HepG2 (cell line): ENCODE results near the gene STYXL1. TPM values are rescaled to one million over a fixed set of nuclear protein-coding genes. Genes with fewer than 3 reads are reported as not detected.

ENCODE experiments used
- ATAC-seq: fragments of 200-7000 bp; cut with Tn5 transposase; 3 replicates; pipeline ENCODE4 v1.9.1; 2020; ENCODE audit warnings: mild to moderate bottlenecking, moderate library complexity
- BruUV-seq: library from RNA; stranded (reverse); fragments of 400-500 nt; replicated peaks from 2 replicates; lab custom pipeline; 2021; lab: Mats Ljungman, UMichigan
- CTCF ChIA-PET: fragments of 300-600 bp; formaldehyde crosslinking; extraction: SDS; loops from one replicate; lab custom pipeline; 2021; ENCODE audit warnings: low total read pairs, inconsistent platforms, low intra/inter-chr PET ratio; lab: Yijun Ruan, JAX
- POLR2A ChIA-PET: fragments of 350-600 bp; sonication (Branson Sonifier 250); formaldehyde crosslinking; loops from one replicate; lab custom pipeline; 2020; ENCODE audit warnings: antibody characterized with exemption, inconsistent platforms; lab: Yijun Ruan, JAX
- DNase-seq: peaks from one replicate; pipeline ENCODE4 v3.0.0-alpha.2; 2015; ENCODE audit warnings: low spot score
- FAIRE-seq: peaks from 3 replicates; lab custom pipeline; 2011; peaks lifted over from hg19 to GRCh38; lab: Jason Lieb, UNC
- H2AFZ ChIP-seq: one replicate; pipeline ENCODE4 v1.6.1; 2011; ENCODE audit warnings: low read length, inconsistent platforms
- H3K27ac ChIP-seq: fragments of 300-600 bp; 3 replicates; pipeline ENCODE4 v1.8.0; 2011; ENCODE audit warnings: mixed run types, mild to moderate bottlenecking, mixed read lengths, low read length, inconsistent platforms; ENCODE audit not compliant: insufficient read depth; ENCODE audit errors: extremely low read length
- H3K27me3 ChIP-seq, 2 experiments: fragments of 200-600 bp in 1 of 2; 2 replicates in 1 of 2; 3 replicates in 1 of 2; pipeline versions ENCODE4 v1.6.0 to v1.8.0; 2011; ENCODE audit warnings: low read length in 2 of 2, mild to moderate bottlenecking in 2 of 2, moderate library complexity in 2 of 2, inconsistent platforms in 1 of 2; ENCODE audit not compliant: insufficient read depth in 2 of 2, control insufficient read depth in 1 of 2
- H3K36me3 ChIP-seq, 2 experiments: fragments of 200-600 bp in 1 of 2; replicated peaks in 1 of 2; 2 replicates in 1 of 2; 3 replicates in 1 of 2; pipeline versions ENCODE4 v1.5.1 to v1.8.0; 2011; ENCODE audit warnings: low read length in 2 of 2, inconsistent platforms in 1 of 2; ENCODE audit not compliant: insufficient read depth in 2 of 2, control insufficient read depth in 1 of 2
- H3K4me1 ChIP-seq: 2 replicates; pipeline ENCODE4 v1.5.1; 2012; ENCODE audit warnings: low read length, inconsistent platforms; ENCODE audit not compliant: insufficient read depth
- H3K4me2 ChIP-seq: 2 replicates; pipeline ENCODE4 v1.6.0; 2011; ENCODE audit warnings: low read depth, low read length, inconsistent platforms
- H3K4me3 ChIP-seq, 3 experiments: fragments of 200-600 bp in 1 of 3; sonication (generic), shearing (Covaris generic) in 1 of 3; replicated peaks in 1 of 3; 2 replicates each; pipeline ENCODE4 v1.5.1; 2011 to 2016; ENCODE audit warnings: low read length in 3 of 3, inconsistent platforms in 2 of 3, low read depth in 2 of 3, mild to moderate bottlenecking in 2 of 3, control low read depth in 1 of 3, mixed read lengths in 1 of 3; ENCODE audit not compliant: insufficient read depth in 1 of 3
- H3K79me2 ChIP-seq: one replicate; pipeline ENCODE4 v1.6.1; 2011; ENCODE audit warnings: low read length, inconsistent platforms; ENCODE audit not compliant: insufficient read depth
- H3K9ac ChIP-seq: 2 replicates; pipeline ENCODE4 v1.6.0; 2011; ENCODE audit warnings: mild to moderate bottlenecking, low read depth, low read length, inconsistent platforms; ENCODE audit not compliant: insufficient read depth
- H3K9me3 ChIP-seq: 2 replicates; pipeline ENCODE4 v1.5.1; 2012; ENCODE audit warnings: mild to moderate bottlenecking, low read length
- H4K20me1 ChIP-seq: 2 replicates; pipeline ENCODE4 v1.6.0; 2011; ENCODE audit warnings: inconsistent platforms, mild to moderate bottlenecking, low read length, moderate library complexity; ENCODE audit not compliant: insufficient read depth
- CTCF ChIP-seq: sonication (generic); formaldehyde crosslinking; IDR thresholded peaks from 2 replicates; pipeline ENCODE4 v1.5.0; 2020; ENCODE audit warnings: mild to moderate bottlenecking, missing genetic modification reagents, moderate library complexity
- HOXA7 ChIP-seq: sonication (generic); formaldehyde crosslinking; IDR thresholded peaks from 2 replicates; pipeline ENCODE4 v1.8.1; 2022; ENCODE audit warnings: mild to moderate bottlenecking, missing genetic modification reagents, moderate library complexity
- ZBTB10 ChIP-seq: sonication (generic); formaldehyde crosslinking; IDR thresholded peaks from 2 replicates; pipeline ENCODE4 v1.4.0; 2020; ENCODE audit warnings: missing genetic modification reagents, borderline replicate concordance
- ZNF160 ChIP-seq: sonication (generic); formaldehyde crosslinking; IDR thresholded peaks from 2 replicates; pipeline ENCODE4 v1.8.0; 2022; ENCODE audit warnings: mild to moderate bottlenecking, inconsistent platforms, missing genetic modification reagents
- ZNF275 ChIP-seq: sonication (generic); formaldehyde crosslinking; IDR thresholded peaks from 2 replicates; pipeline ENCODE4 v1.8.0; 2022; ENCODE audit warnings: missing genetic modification reagents, mild to moderate bottlenecking, inconsistent platforms, borderline replicate concordance
- ZNF350 ChIP-seq: sonication (generic); formaldehyde crosslinking; IDR thresholded peaks from 2 replicates; pipeline ENCODE4 v1.4.0; 2020; ENCODE audit warnings: mild to moderate bottlenecking, low read depth, missing genetic modification reagents, borderline replicate concordance
- ZNF7 ChIP-seq: IDR thresholded peaks from 2 replicates; pipeline ENCODE4 v1.6.1; 2016; ENCODE audit warnings: missing biosample characterization, missing genetic modification reagents
- ZSCAN5A ChIP-seq: sonication (generic); formaldehyde crosslinking; IDR thresholded peaks from 2 replicates; pipeline ENCODE4 v1.8.0; 2022; ENCODE audit warnings: mild to moderate bottlenecking, missing genetic modification reagents, borderline replicate concordance
- WGBS: methylation state at CpG from one replicate; pipeline ENCODE4 v1.1.6; 2017; ENCODE audit warnings: low lambda C conversion rate; 5-methylcytosine and 5-hydroxymethylcytosine counted together
- in situ Hi-C: cut with HindIII; loops from 2 replicates; pipeline ENCODE4 v1.10.0; 2017; ENCODE audit warnings: low pct_unique_long_range_greater_than_20kb; ENCODE audit not compliant: extremely low pct_ligation_motif_present
- intact Hi-C: fragments of 100-400 bp; cut with micrococcal nuclease; formaldehyde crosslinking; loops from one replicate; pipeline ENCODE4 v1.10.0; 2022; ENCODE audit not compliant: unreplicated experiment
- polyA plus RNA-seq, 8 experiments: library from polyadenylated mRNA; depleted of rRNA in 3 of 8; stranded (reverse) in 7 of 8; unstranded in 1 of 8; fragments of >200 nt; fragmentation: Illumina TruSeq in 4 of 8; extraction: Trizol in 4 of 8; gene quantifications; 2 replicates each; pipeline versions ENCODE4 v1.2.1 to v1.2.3, GENCODE V29; 2011 to 2016; ENCODE audit warnings: low read depth in 4 of 8, missing spikeins in 1 of 8, mixed read lengths in 1 of 8; ENCODE audit not compliant: insufficient read depth in 1 of 8
- total RNA-seq, 5 experiments: library from RNA; depleted of rRNA; stranded (reverse); fragments of >200 nt; fragmentation: Illumina TruSeq; extraction: Trizol; gene quantifications; 2 replicates each; pipeline ENCODE4 v1.2.3, GENCODE V29; 2016; ENCODE audit warnings: low read depth in 1 of 5

The STYXL1 gene
- total and polyA plus RNA-seq, 2 of the 13 experiments (the other 11 are each of a cell fraction or from before 2014, with no cell fraction given): 23.9 to 38.3 TPM

GRCh38 chr7:76049295-76049694 is 1.5 kb upstream of the STYXL1 start (continued):
- no peak for TF ChIP-seq ZBTB10 (CRISPR knock-in tag)
- no peak for TF ChIP-seq ZNF350
- TF ChIP-seq ZNF275: no peak
- TF ChIP-seq ZNF160: no peak
- no peak for TF ChIP-seq HOXA7 (CRISPR knock-in tag)
- TF ChIP-seq ZSCAN5A (CRISPR knock-in tag): no peak

GRCh38 chr7:76048668-76048988 is 828 bp upstream of the STYXL1 start:
- peak overlapping the region; percentile 86 to 98 (median 95) for H3K4me3 ChIP-seq
- peaks cover 69% of the 10 kb centered on the region for H3K4me1 ChIP-seq
- BruUV-seq: no TSS peak
- 0% methylated on average over 9 of the region's 9 CpGs for WGBS
- DNase-seq (no peak), FAIRE-seq (peak; percentile 44), ATAC-seq (peak; percentile 14)
- H3K36me3 ChIP-seq: peaks cover 2 to 29% of the 10 kb centered on the region in 2 experiments; a peak in 4 of 5 replicates
- H3K27me3 ChIP-seq: no peaks in the 10 kb centered on the region; a peak in 1 of 5 replicates
- no peaks in the 10 kb centered on the region for H3K9me3 ChIP-seq
- H3K79me2 ChIP-seq: peaks cover 69% of the 10 kb centered on the region
- H2AFZ ChIP-seq: no peak overlapping the region
- H4K20me1 ChIP-seq: no peaks in the 10 kb centered on the region
- H3K9ac ChIP-seq: peak overlapping the region; percentile 99
- POLR2A ChIA-PET: interaction anchor here (0.9 to 2.4 kb wide), 8 partner anchors 19 to 170 kb away, joined by 3 to 16 read pairs (median 6); partner anchors contain the start of gene RHBDD2
- in situ Hi-C loops (no loop called here), intact Hi-C loops (loop anchor here (5.0 kb wide), 1 partner anchor 84 kb away; no protein-coding TSS in a partner anchor)
- CTCF ChIA-PET: no interaction called here
- H3K27ac ChIP-seq: peak overlapping the region; percentile 90
- peak overlapping the region; percentile 90 for H3K4me2 ChIP-seq
- peak; percentile 80 for TF ChIP-seq ZNF7 (CRISPR knock-in tag)
- TF ChIP-seq CTCF (CRISPR knock-in tag): peak; percentile 31; the same call in 1 of the 2 replicates
